ENCODE results near the gene GNAT2.

Gene GNAT2

GRCh38 chr1:109628540-109629321 is 9.3 kb upstream of the GNAT2 start:
- DNase-seq (ENCODE audit: extremely low read depth, low read depth), result no peak
- TF ChIP-seq CTCF (IDR thresholded peaks at IDR 0.05; ENCODE audit: low read depth, low read length, missing control alignments), result no peak
- no peak overlapping the region for H3K4me3 ChIP-seq (replicated peaks; ENCODE audit: low read depth, low read length)

- no peak for DNase-seq (ENCODE audit: extremely low read depth, low read depth)
- no peak for TF ChIP-seq CTCF (IDR thresholded peaks at IDR 0.05; ENCODE audit: low read depth, low read length, missing control alignments)
Observed at GRCh38 chr1:109627692-109628399, 8.4 kb upstream of the GNAT2 start.

GRCh38 chr1:109626682-109627408 is 7.4 kb upstream of the GNAT2 start:
- no peak for TF ChIP-seq CTCF (IDR thresholded peaks at IDR 0.05; ENCODE audit: low read depth, low read length, missing control alignments)
- H3K4me3 ChIP-seq (replicated peaks; ENCODE audit: low read depth, low read length), result no peak overlapping the region
- no peak for DNase-seq (ENCODE audit: extremely low read depth, low read depth)

More at GRCh38 chr1:109627692-109628399, 8.4 kb upstream of the GNAT2 start:
- H3K4me3 ChIP-seq (replicated peaks; ENCODE audit: low read depth, low read length), result no peak overlapping the region

- no peak overlapping the region for H3K4me3 ChIP-seq (replicated peaks; ENCODE audit: low read depth, low read length)
- no peak for DNase-seq (ENCODE audit: extremely low read depth, low read depth)
- no peak for TF ChIP-seq CTCF (IDR thresholded peaks at IDR 0.05; ENCODE audit: low read depth, low read length, missing control alignments)
Observed at GRCh38 chr1:109625601-109626560, 6.5 kb upstream of the GNAT2 start.

- no peak for TF ChIP-seq CTCF (IDR thresholded peaks at IDR 0.05; ENCODE audit: low read depth, low read length, missing control alignments)
- DNase-seq (ENCODE audit: extremely low read depth, low read depth), result no peak
- H3K4me3 ChIP-seq (replicated peaks; ENCODE audit: low read depth, low read length), result no peak overlapping the region
Observed at GRCh38 chr1:109625176-109625575, 5.8 kb upstream of the GNAT2 start.

Data from HFF-Myc (cell line).